HG03520 (cell line): ENCODE data around the gene TSBP1.

Experiments
- ATAC-seq: cut with Tn5 transposase; IDR thresholded peaks from one replicate; pipeline ENCODE4 v1.9.1; 2021; ENCODE audit warnings: mild to moderate bottlenecking, moderate library complexity; ENCODE audit not compliant: unreplicated experiment

Gene TSBP1

GRCh38 chr6:32371803-32372202, at the start of gene TSBP1:
TSBP1 (minus strand) TSS chr6:32371903; CDS start chr6:32371706, 197 bp downstream.
- ATAC-seq = no peak

- ATAC-seq = no peak
Measured at GRCh38 chr6:32416036-32416435, 44.3 kb upstream of the TSBP1 start.

- ATAC-seq = no peak
Measured at GRCh38 chr6:32415521-32416019, 43.9 kb upstream of the TSBP1 start.

GRCh38 chr6:32413427-32414047, 41.8 kb upstream of the TSBP1 start:
- no peak for ATAC-seq

- no peak for ATAC-seq
Measured at GRCh38 chr6:32411566-32412327, 40.0 kb upstream of the TSBP1 start.

GRCh38 chr6:32410906-32411305, 39.2 kb upstream of the TSBP1 start:
- ATAC-seq = no peak

GRCh38 chr6:32406857-32407256, 35.2 kb upstream of the TSBP1 start, which contains the start of gene BTNL2:
BTNL2 (minus strand) TSS chr6:32407181; CDS start chr6:32407123, 58 bp downstream.
- ATAC-seq = no peak

GRCh38 chr6:32406197-32406596, 34.5 kb upstream of the TSBP1 start:
- ATAC-seq = no peak

- ATAC-seq = no peak
Measured at GRCh38 chr6:32405656-32406055, 34.0 kb upstream of the TSBP1 start.

GRCh38 chr6:32402812-32403211, 31.1 kb upstream of the TSBP1 start:
- ATAC-seq = no peak

- no peak for ATAC-seq
Measured at GRCh38 chr6:32401284-32401963, 29.7 kb upstream of the TSBP1 start.

GRCh38 chr6:32397252-32397920, 25.7 kb upstream of the TSBP1 start:
- ATAC-seq = peak; percentile 73

GRCh38 chr6:32396028-32396427, 24.3 kb upstream of the TSBP1 start:
- ATAC-seq = no peak

- no peak for ATAC-seq
Measured at GRCh38 chr6:32393665-32394420, 22.1 kb upstream of the TSBP1 start.

- ATAC-seq = no peak
Measured at GRCh38 chr6:32391505-32391904, 19.8 kb upstream of the TSBP1 start.

GRCh38 chr6:32387589-32388340, 16.1 kb upstream of the TSBP1 start:
- ATAC-seq = no peak

GRCh38 chr6:32386040-32386439, 14.3 kb upstream of the TSBP1 start:
- no peak for ATAC-seq

GRCh38 chr6:32382757-32383420, 11.2 kb upstream of the TSBP1 start:
- ATAC-seq = no peak

- ATAC-seq = no peak
Measured at GRCh38 chr6:32379545-32379944, 7.8 kb upstream of the TSBP1 start.
